ENCODE results near the gene POLR3H.

The POLR3H gene

GRCh38 chr22:41534219-41534618, 10.1 kb downstream of the POLR3H start:
- no peak for DNase-seq (ENCODE audit: low read depth)

- DNase-seq (ENCODE audit: low read depth): peak; percentile 54
These were observed 11.1 kb downstream of the POLR3H start for GRCh38 chr22:41532908-41533825.

- no peak for DNase-seq (ENCODE audit: low read depth)
These were observed 12.4 kb downstream of the POLR3H start for GRCh38 chr22:41531715-41532477.

DNA sequence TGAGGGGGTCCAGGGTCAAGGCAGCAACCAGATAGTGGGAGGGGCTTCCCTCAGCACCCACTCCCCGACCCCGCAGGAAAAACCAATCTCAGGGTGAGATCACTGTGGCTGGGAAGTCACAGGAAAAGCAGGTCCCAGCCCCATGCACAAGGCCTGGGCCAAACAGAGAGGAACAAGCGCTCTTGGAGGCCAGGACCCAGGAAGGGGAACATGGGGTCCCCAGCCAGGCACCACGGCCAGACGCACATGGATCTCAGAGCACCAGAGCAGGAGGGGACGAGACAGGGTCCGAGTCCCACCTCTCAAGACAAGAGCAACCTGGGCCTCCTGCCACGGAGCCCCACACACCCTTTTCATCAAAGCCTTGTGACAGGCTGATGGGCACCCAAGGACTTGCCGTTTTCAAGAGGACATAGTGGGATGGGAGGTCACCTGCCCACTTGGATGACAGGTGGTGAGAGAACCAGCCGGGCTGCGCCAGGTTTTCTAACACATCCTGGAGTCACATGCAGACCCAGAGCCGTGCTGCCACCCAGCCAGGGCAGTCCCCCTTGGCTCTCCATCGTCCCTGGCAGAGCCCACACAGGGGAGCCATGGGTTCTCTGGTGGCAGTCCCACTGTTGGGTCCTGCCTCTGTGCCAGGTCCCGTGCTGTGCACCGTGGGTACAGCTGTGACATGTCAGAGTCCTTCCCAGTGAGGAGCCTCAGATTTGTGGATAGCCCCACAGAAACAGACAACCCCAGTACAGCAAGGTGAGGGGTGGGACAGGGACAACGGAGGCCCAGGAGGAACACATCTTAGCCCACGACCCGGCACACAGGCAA, 13.2 kb downstream of the POLR3H start:
- DNase-seq (ENCODE audit: low read depth): no peak

GRCh38 chr22:41528938-41529561, 15.2 kb downstream of the POLR3H start:
- no peak for DNase-seq (ENCODE audit: low read depth)

DNA sequence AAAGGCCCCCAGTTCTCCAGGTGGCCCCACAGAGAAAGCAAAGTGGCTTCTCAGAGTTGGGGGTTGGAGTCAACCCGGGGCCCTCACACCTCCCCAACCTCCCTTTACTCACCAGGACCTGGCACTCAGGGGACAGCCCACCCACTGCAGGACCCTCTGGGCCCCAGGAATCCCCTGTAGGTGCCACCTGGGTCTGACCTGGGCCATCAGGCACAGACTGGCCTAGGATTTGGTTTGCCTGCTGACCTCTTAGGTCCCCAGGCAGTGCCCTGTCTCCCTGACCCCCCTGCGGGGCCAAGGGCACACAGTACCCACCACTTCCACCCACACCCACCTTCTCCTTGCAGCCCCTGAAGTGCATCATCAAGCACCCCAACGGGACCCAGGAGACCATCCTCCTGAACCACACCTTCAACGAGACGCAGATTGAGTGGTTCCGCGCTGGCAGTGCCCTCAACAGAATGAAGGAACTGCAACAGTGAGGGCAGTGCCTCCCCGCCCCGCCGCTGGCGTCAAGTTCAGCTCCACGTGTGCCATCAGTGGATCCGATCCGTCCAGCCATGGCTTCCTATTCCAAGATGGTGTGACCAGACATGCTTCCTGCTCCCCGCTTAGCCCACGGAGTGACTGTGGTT, 16.0 kb downstream of the POLR3H start:
- DNase-seq (ENCODE audit: low read depth): no peak

DNA sequence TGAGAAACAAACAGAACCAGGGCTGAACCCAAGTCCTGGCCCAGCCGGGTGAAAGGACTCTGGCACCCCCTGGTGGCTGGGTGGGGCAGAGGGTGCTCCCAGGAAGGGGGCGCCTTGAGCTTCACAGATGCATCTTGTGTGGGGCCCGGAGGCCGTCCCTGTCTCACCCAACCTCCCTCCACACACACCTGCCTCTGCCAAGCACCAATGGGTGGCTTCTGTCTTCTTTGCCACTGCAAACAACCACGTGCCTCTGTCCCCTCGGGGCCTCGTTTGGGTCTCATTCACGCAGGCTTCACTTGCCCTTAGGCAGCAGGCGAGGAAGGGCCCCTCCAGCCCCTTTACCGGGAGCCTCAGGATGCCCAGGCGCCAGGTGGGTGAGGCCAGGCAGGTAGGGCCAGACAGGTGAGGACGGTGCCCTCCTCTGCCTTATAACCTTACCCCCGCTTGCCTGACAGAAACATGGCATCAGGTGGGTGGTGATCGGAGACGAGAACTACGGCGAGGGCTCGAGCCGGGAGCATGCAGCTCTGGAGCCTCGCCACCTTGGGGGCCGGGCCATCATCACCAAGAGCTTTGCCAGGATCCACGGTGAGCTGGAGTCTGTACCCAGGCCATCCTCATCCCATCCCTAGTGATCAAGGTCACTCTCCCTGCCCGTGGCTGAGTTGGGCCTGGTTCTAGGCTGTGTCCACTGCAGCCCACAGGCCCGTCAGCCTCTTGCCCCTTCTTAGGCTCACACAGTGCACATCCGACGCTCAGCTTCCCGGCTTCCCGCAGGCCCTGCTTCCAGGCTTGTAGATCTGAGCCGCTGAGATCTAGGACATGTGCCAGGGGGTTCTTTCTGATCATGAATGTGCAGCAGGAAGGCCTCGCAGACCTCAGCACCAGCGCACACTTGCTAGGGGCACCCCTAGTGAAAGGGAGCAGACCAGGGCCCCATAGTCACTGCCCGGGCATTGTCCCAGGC, 17.2 kb downstream of the POLR3H start:
- DNase-seq (ENCODE audit: low read depth): peak; percentile 71

GRCh38 chr22:41526226-41526829, 17.9 kb downstream of the POLR3H start:
- DNase-seq (ENCODE audit: low read depth): no peak

DNA sequence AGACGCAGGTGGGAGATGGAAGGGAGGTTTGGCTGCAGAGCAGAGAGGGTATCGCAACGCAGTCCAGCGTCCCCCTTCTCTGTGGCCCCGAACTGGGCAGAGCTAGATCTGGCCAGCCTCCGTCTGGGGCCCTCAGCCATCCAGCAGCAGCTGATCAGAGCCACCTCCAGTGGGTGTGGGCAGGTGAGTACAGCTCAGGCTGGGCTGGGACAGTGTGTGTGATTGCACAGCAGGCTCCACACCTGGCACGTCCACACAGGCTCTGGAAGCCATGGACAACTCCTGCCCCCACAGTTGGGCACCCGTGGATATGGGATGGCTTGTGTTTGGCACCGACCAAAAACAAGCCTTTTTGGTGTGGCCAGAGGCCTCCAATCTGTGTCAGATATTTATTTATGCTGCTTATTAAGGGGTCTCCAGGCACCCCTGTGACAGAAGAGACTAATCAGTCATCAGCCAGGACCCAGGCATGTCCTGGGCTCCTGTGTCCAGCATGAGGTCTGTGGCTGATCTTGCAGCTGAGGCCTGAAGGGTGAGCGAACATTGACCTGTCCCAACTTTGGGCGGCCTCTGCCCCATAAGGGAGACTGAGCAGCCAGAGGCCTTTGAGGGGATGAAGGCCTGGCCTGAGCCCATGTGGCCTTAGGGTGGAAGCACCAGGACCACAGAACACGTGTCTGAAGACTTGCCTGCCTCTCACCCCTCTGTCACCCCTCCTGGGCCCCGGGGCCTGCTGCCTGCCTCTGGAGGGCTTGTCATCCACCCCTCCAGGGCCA, 18.6 kb downstream of the POLR3H start:
- no peak for DNase-seq (ENCODE audit: low read depth)

GRCh38 chr22:41524809-41525449, 19.3 kb downstream of the POLR3H start:
- DNase-seq (ENCODE audit: low read depth): peak; percentile 50

DNA sequence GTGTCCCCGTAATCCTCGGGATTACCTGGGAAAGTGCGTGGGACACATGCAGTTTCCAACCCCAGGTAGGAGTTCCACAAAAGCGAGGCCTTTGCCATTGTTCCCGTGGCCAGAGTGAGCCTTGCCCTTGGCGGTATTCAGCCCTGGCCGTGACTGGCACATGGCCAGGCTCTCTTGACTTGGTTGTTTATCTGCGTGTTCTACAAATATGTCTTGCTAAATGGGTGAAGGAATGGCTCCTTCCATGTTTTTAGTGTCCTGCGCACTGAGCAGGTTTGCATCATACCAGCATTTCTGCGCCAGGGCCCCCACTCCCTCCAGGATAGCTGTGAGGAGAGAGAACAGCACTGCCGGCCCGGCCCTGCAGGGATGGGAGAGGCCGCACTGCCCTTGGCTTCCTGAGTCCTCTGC, 20.0 kb downstream of the POLR3H start:
- no peak for DNase-seq (ENCODE audit: low read depth)

GRCh38 chr22:41523464-41524221, 20.6 kb downstream of the POLR3H start:
- no peak for DNase-seq (ENCODE audit: low read depth)

DNA sequence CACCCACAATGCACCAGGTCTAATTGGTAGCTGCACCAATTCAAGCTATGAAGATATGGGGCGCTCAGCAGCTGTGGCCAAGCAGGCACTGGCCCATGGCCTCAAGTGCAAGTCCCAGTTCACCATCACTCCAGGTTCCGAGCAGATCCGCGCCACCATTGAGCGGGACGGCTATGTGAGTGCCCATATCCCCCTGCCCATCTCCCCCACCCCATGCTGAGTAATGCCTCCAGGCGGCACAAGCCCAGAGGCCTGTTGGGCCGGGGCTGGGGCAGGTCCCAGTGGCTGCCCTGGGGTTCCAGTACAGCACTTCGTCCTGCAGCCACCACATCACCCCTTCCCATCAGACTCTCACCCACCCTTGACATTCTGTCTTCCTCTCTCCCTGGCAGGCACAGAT, 21.5 kb downstream of the POLR3H start:
- no peak for DNase-seq (ENCODE audit: low read depth)

DNA sequence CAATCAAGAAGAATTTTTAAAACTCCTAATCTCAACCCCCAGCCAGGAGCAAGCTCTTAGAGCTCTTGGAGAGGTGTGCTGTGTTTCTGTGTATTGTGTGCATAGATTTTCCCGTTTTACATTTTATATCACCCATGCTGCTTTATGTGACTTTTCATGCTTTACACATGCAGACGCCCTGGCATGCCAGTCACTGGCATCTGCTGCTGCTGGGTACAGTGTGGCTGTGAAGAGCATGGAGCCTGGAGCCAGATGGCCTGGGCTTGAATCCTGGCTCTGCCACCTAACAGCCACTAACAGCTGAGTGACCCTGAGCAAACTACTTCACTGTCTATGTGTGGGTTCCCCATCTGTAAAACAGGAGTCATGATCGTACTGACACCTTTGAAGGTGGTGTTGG, 23.1 kb downstream of the POLR3H start:
- no peak for DNase-seq (ENCODE audit: low read depth)

DNA sequence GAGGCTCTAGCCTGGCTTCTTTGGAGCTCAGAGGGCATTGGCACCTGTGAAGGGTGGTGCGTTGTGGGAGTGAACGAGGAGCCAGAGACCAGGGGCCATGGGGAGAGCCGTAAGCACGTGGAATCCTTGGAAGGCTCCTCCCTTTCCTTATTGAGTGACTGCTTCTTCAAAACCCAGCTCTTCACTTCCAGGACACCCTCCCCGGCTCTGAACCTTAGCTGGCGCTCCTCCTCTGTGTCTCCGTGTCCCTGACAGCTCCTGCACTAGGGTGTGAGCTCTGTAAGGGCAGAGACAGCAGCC, 26.3 kb downstream of the POLR3H start:
- no peak for DNase-seq (ENCODE audit: low read depth)

GRCh38 chr22:41517172-41518047, 26.9 kb downstream of the POLR3H start:
- peak; percentile 12 for DNase-seq (ENCODE audit: low read depth)

GRCh38 chr22:41516462-41516861, 27.8 kb downstream of the POLR3H start:
- no peak for DNase-seq (ENCODE audit: low read depth)

All from activated T-cell treated with anti-CD3 and anti-CD28 coated beads for 1 hour (primary cell).